IMR-90 (cell line): ENCODE measurements around the gene ERG. TPM values are rescaled to one million over a fixed set of nuclear protein-coding genes. Genes with fewer than 3 reads are reported as not detected.

ENCODE experiments used
- ATAC-seq: fragments of 200-7000 bp; cut with Tn5 transposase; 2 replicates; pipeline ENCODE4 v1.9.1; 2020; ENCODE audit warnings: low read depth, mild to moderate bottlenecking, moderate library complexity
- BruUV-seq: library from RNA; stranded (reverse); fragments of 400-500 nt; replicated peaks from 2 replicates; lab custom pipeline; 2021; lab: Mats Ljungman, UMichigan
- CTCF ChIA-PET: fragments of 300-600 bp; formaldehyde crosslinking; extraction: SDS; loops from one replicate; lab custom pipeline; 2021; ENCODE audit warnings: antibody characterized with exemption; lab: Yijun Ruan, JAX
- POLR2A ChIA-PET: fragments of 300-600 bp; sonication (Branson Sonifier 250); formaldehyde crosslinking; loops from one replicate; lab custom pipeline; 2022; ENCODE audit warnings: antibody characterized with exemption; ENCODE audit not compliant: unreplicated experiment; lab: Charles Lee
- DNase-seq: peaks from one replicate; pipeline ENCODE4 v3.0.0; 2013
- H2AFZ ChIP-seq: replicated peaks from 2 replicates; pipeline ENCODE3; 2013; ENCODE audit warnings: low read length, mild to moderate bottlenecking; ENCODE audit not compliant: poor library complexity
- H2AK5ac ChIP-seq: 2 replicates; pipeline ENCODE4 v1.6.1; 2013; ENCODE audit warnings: low read depth, low read length, inconsistent platforms
- H2AK9ac ChIP-seq: replicated peaks from 2 replicates; pipeline ENCODE3; 2013; ENCODE audit warnings: mild to moderate bottlenecking, low read depth, low read length, moderate library complexity; ENCODE audit not compliant: poor library complexity
- H2BK120ac ChIP-seq: 2 replicates; pipeline ENCODE4 v1.6.1; 2013; ENCODE audit warnings: low read depth, low read length, inconsistent platforms
- H2BK15ac ChIP-seq: 3 replicates; pipeline ENCODE4 v1.6.1; 2013; ENCODE audit warnings: low read depth, low read length, inconsistent platforms
- H2BK20ac ChIP-seq: 2 replicates; pipeline ENCODE4 v1.6.1; 2013; ENCODE audit warnings: low read depth, mild to moderate bottlenecking, inconsistent platforms, low read length, moderate library complexity
- H2BK5ac ChIP-seq: 2 replicates; pipeline ENCODE4 v1.6.1; 2013; ENCODE audit warnings: mild to moderate bottlenecking, low read depth, low read length, inconsistent platforms; ENCODE audit not compliant: poor library complexity, severe bottlenecking
- H3K14ac ChIP-seq: replicated peaks from 2 replicates; pipeline ENCODE4 v1.6.1; 2013; ENCODE audit warnings: low read depth, low read length, inconsistent platforms
- H3K18ac ChIP-seq: 2 replicates; pipeline ENCODE4 v1.6.1; 2013; ENCODE audit warnings: low read depth, low read length, control low read depth
- H3K23ac ChIP-seq: 2 replicates; pipeline ENCODE4 v1.6.1; 2013; ENCODE audit warnings: low read depth, low read length, inconsistent platforms
- H3K27ac ChIP-seq: 2 replicates; pipeline ENCODE4 v1.5.1; 2013; ENCODE audit warnings: mild to moderate bottlenecking, control low read depth, low read length; ENCODE audit not compliant: insufficient read depth
- H3K27me3 ChIP-seq: 2 replicates; pipeline ENCODE4 v1.6.1; 2013; ENCODE audit warnings: low read length; ENCODE audit not compliant: control insufficient read depth, insufficient read depth
- H3K36me3 ChIP-seq: 2 replicates; pipeline ENCODE4 v1.6.1; 2013; ENCODE audit warnings: low read length, mixed read lengths; ENCODE audit not compliant: control insufficient read depth, insufficient read depth
- H3K4ac ChIP-seq: 2 replicates; pipeline ENCODE4 v1.6.1; 2013; ENCODE audit warnings: low read depth, low read length, inconsistent platforms
- H3K4me1 ChIP-seq: 2 replicates; pipeline ENCODE4 v1.6.1; 2013; ENCODE audit warnings: low read length, mixed read lengths; ENCODE audit not compliant: control insufficient read depth, insufficient read depth
- H3K4me2 ChIP-seq: 2 replicates; pipeline ENCODE4 v1.6.1; 2013; ENCODE audit warnings: low read depth, mild to moderate bottlenecking, control low read depth, low read length, moderate library complexity
- H3K4me3 ChIP-seq: 2 replicates; pipeline ENCODE4 v1.5.1; 2013; ENCODE audit warnings: low read depth, mild to moderate bottlenecking, control low read depth, low read length, moderate library complexity; ENCODE audit not compliant: insufficient read depth
- H3K56ac ChIP-seq: 2 replicates; pipeline ENCODE4 v1.6.1; 2013; ENCODE audit warnings: low read length, inconsistent platforms; ENCODE audit not compliant: insufficient read depth; ENCODE audit errors: extremely low read depth
- H3K79me1 ChIP-seq, 2 experiments: 2 replicates each; pipeline ENCODE4 v1.6.1; 2013; ENCODE audit warnings: low read length in 2 of 2, inconsistent platforms in 1 of 2, low read depth in 1 of 2
- H3K9ac ChIP-seq: 2 replicates; pipeline ENCODE4 v1.6.1; 2013; ENCODE audit warnings: low read depth, low read length, control low read depth
- H3K9me1 ChIP-seq: 2 replicates; pipeline ENCODE4 v1.6.1; 2013; ENCODE audit warnings: low read length, inconsistent platforms; ENCODE audit not compliant: insufficient read depth
- H3K9me3 ChIP-seq: 2 replicates; pipeline ENCODE4 v1.6.1; 2013; ENCODE audit warnings: low read length; ENCODE audit not compliant: control insufficient read depth, insufficient read depth
- H4K20me1 ChIP-seq: 2 replicates; pipeline ENCODE4 v1.6.1; 2013; ENCODE audit warnings: low read length, inconsistent platforms; ENCODE audit not compliant: insufficient read depth
- H4K5ac ChIP-seq: 2 replicates; pipeline ENCODE4 v1.6.1; 2013; ENCODE audit warnings: mild to moderate bottlenecking, low read depth, low read length, control low read depth
- H4K8ac ChIP-seq, 2 experiments: 2 replicates each; pipeline ENCODE4 v1.6.1; 2013; ENCODE audit warnings: low read depth in 2 of 2, low read length in 2 of 2, control low read depth in 1 of 2, inconsistent platforms in 1 of 2
- H4K91ac ChIP-seq: 2 replicates; pipeline ENCODE4 v1.6.1; 2013; ENCODE audit warnings: low read depth, low read length, inconsistent platforms; ENCODE audit not compliant: insufficient read depth
- BHLHE40 ChIP-seq: fragments of 150-350 bp; IDR thresholded peaks from 2 replicates; pipeline ENCODE4 v1.6.1; 2016; ENCODE audit warnings: mild to moderate bottlenecking, low read depth, low read length
- CEBPB ChIP-seq: IDR thresholded peaks from 2 replicates; pipeline ENCODE4 v1.6.1; 2012; ENCODE audit warnings: low read depth, low read length, improper control_type of control experiment
- CHD1 ChIP-seq: IDR thresholded peaks from 2 replicates; pipeline ENCODE4 v1.6.1; 2012; ENCODE audit warnings: low read depth, low read length, improper control_type of control experiment
- FOS ChIP-seq: fragments of 150-350 bp; IDR thresholded peaks from 2 replicates; pipeline ENCODE4 v1.6.1; 2016; ENCODE audit warnings: low read depth, low read length
- MAFK ChIP-seq: IDR thresholded peaks from 2 replicates; pipeline ENCODE4 v1.6.1; 2012; ENCODE audit warnings: low read depth, low read length, improper control_type of control experiment
- MAZ ChIP-seq: IDR thresholded peaks from 2 replicates; pipeline ENCODE4 v1.6.1; 2012; ENCODE audit warnings: low read depth, mild to moderate bottlenecking, low read length, improper control_type of control experiment, moderate library complexity, borderline replicate concordance
- MXI1 ChIP-seq: IDR thresholded peaks from 2 replicates; pipeline ENCODE4 v1.6.1; 2012; ENCODE audit warnings: low read depth, mild to moderate bottlenecking, low read length, moderate library complexity, borderline replicate concordance
- NFE2L2 ChIP-seq: fragments of 150-350 bp; IDR thresholded peaks from 2 replicates; pipeline ENCODE4 v1.6.1; 2016; ENCODE audit warnings: low read depth, mild to moderate bottlenecking, low read length
- POLR2A ChIP-seq: IDR thresholded peaks from 2 replicates; pipeline ENCODE4 v1.6.1; 2012; ENCODE audit warnings: mild to moderate bottlenecking, low read depth, low read length
- RAD21 ChIP-seq: IDR thresholded peaks from 2 replicates; pipeline ENCODE4 v1.6.1; 2012; ENCODE audit warnings: low read length, improper control_type of control experiment
- RCOR1 ChIP-seq: IDR thresholded peaks from 2 replicates; pipeline ENCODE4 v1.6.1; 2012; ENCODE audit warnings: mild to moderate bottlenecking, low read length, improper control_type of control experiment; ENCODE audit not compliant: insufficient replicate concordance
- RFX5 ChIP-seq: IDR thresholded peaks from 2 replicates; pipeline ENCODE4 v1.8.0; 2012; ENCODE audit warnings: low read depth, mild to moderate bottlenecking, low read length, moderate library complexity
- SMC3 ChIP-seq: fragments of 150-350 bp; IDR thresholded peaks from 2 replicates; pipeline ENCODE4 v1.6.1; 2016; ENCODE audit warnings: low read depth, mild to moderate bottlenecking, antibody characterized with exemption, low read length, moderate library complexity
- WGBS, 2 experiments: methylation state at CpG; one replicate each; pipeline versions ENCODE4 v1.1.5 to v1.1.7; 2013; ENCODE audit warnings: missing lambda C conversion rate in 2 of 2; ENCODE audit not compliant: insufficient read length in 1 of 2; ENCODE audit errors: extremely low coverage in 2 of 2; 5-methylcytosine and 5-hydroxymethylcytosine counted together
- dilution Hi-C: fragments of 300-500 bp; cut with HindIII; formaldehyde crosslinking; loops from one replicate; pipeline ENCODE4 v1.14.3; 2018; ENCODE audit warnings: low sequenced_read_pairs; ENCODE audit not compliant: unreplicated experiment
- in situ Hi-C: fragments of 300-500 bp; cut with MboI; formaldehyde crosslinking; loops from 3 replicates; pipeline ENCODE4 v1.14.3; 2019; ENCODE audit warnings: low sequenced_read_pairs, inconsistent platforms, mixed read lengths
- intact Hi-C: fragments of 100-400 bp; cut with micrococcal nuclease; formaldehyde crosslinking; loops from 2 replicates; pipeline ENCODE4 v1.10.0; 2022
- polyA plus RNA-seq, 3 experiments: library from polyadenylated mRNA; depleted of rRNA; stranded (reverse); fragments of >200 nt; gene quantifications; 2 replicates each; pipeline ENCODE4 v1.2.3, GENCODE V29; 2012; ENCODE audit warnings: low replicate concordance in 1 of 3
- total RNA-seq: library from RNA; depleted of rRNA; stranded (reverse); fragments of >200 nt; gene quantifications from 2 replicates; pipeline ENCODE4 v1.2.3, GENCODE V29; 2012
- TF ChIP-seq, protein P1 (sequence below): conservative IDR thresholded peaks from 2 replicates; pipeline ENCODE4 v1.5.1; 2012; ENCODE audit warnings: mild to moderate bottlenecking, low read depth, low read length, improper control_type of control experiment
- TF ChIP-seq, protein P2 (sequence below): fragments of 150-350 bp; IDR thresholded peaks from 2 replicates; pipeline ENCODE4 v1.6.1; 2016; ENCODE audit warnings: low read depth, mild to moderate bottlenecking, low read length, moderate library complexity, borderline replicate concordance
- TF ChIP-seq, protein P3 (sequence below): fragments of 150-350 bp; IDR thresholded peaks from 2 replicates; pipeline ENCODE4 v1.6.1; 2017; ENCODE audit warnings: mild to moderate bottlenecking, antibody characterized with exemption, low read length, low read depth

Gene ERG
- total and polyA plus RNA-seq, 2 of the 4 experiments (the other 2 are of a cell fraction), result not detected

DNA sequence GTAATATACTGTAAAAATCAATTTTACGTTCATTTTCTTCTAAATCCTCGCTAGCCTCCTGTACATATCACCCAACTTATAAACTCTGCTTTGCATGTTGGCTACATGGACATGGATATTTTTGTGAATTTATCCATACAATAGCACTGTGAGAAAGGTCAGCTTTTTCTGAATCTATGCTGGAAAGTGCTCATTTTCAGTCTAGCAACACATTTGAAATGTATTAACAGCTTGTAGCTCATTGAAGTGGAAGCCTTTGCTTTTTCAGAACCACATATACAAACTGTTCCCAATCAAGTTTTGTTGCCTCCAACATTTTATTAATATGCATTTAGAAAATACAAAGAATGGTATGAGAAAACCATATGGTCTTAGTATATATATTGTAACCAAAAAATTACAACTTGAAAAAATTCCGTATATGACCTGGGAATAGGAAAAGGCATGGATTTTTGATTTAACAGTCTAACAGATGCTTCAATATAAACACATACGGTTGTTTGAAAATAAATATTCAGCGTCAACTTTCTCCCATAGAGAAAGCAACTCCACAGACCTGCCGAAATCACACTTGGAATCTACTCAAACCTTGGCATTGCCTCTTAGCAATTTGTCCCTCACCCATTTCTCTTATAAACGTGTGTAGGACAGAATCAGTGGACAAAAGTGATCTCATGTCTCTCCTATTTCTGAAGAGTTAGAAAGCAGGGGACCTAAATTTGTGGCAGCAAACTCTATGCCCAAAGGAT is 112.7 kb downstream of the ERG start:
- H4K91ac ChIP-seq, result no peak overlapping the region
- H3K9me3 ChIP-seq, result no peaks in the 10 kb centered on the region
- no peak overlapping the region for H3K4me2 ChIP-seq
- in situ Hi-C loops (loop anchor here (25.0 kb wide), 1 partner anchor 777 kb away; no protein-coding TSS in a partner anchor), dilution Hi-C loops (no loop called here), intact Hi-C loops (no loop called here)
- H3K4me3 ChIP-seq, result no peak overlapping the region
- no peaks in the 10 kb centered on the region for H3K36me3 ChIP-seq
- H3K9ac ChIP-seq, result no peak overlapping the region
- no peak overlapping the region for H2BK20ac ChIP-seq
- no peak overlapping the region for H3K18ac ChIP-seq
- no peak for DNase-seq
- no peak overlapping the region for H2BK120ac ChIP-seq
- ChIA-PET POLR2A (no interaction called here), CTCF (interaction anchor here (0.7 kb wide), 1 partner anchor 468 kb away, joined by 3 read pairs; no protein-coding TSS in a partner anchor)
- H2AFZ ChIP-seq, result no peak overlapping the region
- H2BK5ac ChIP-seq, result no peak overlapping the region
- no peak overlapping the region for H2AK5ac ChIP-seq
- BruUV-seq, result no TSS peak
- no peak overlapping the region for H4K8ac ChIP-seq
- WGBS, 2 experiments, result no CpG with 5 or more reads among the region's 7 CpGs
- no peak overlapping the region for H3K4ac ChIP-seq
- H3K27ac ChIP-seq, result no peak overlapping the region
- no peak overlapping the region for H4K5ac ChIP-seq
- H3K23ac ChIP-seq, result no peak overlapping the region
- no peak for ATAC-seq
- no peaks in the 10 kb centered on the region for H4K20me1 ChIP-seq
- no peak overlapping the region for H2AK9ac ChIP-seq
- TF ChIP-seq MAZ (no peak), BHLHE40 (no peak), POLR2A (no peak), SMC3 (no peak), RFX5 (no peak), MXI1 (no peak), NFE2L2 (no peak), RCOR1 (no peak), CHD1 (no peak), FOS (no peak), CEBPB (no peak), MAFK (no peak), RAD21 (no peak)
- TF ChIP-seq, protein P1, sequence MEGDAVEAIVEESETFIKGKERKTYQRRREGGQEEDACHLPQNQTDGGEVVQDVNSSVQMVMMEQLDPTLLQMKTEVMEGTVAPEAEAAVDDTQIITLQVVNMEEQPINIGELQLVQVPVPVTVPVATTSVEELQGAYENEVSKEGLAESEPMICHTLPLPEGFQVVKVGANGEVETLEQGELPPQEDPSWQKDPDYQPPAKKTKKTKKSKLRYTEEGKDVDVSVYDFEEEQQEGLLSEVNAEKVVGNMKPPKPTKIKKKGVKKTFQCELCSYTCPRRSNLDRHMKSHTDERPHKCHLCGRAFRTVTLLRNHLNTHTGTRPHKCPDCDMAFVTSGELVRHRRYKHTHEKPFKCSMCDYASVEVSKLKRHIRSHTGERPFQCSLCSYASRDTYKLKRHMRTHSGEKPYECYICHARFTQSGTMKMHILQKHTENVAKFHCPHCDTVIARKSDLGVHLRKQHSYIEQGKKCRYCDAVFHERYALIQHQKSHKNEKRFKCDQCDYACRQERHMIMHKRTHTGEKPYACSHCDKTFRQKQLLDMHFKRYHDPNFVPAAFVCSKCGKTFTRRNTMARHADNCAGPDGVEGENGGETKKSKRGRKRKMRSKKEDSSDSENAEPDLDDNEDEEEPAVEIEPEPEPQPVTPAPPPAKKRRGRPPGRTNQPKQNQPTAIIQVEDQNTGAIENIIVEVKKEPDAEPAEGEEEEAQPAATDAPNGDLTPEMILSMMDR, result no peak
- TF ChIP-seq, protein P2, sequence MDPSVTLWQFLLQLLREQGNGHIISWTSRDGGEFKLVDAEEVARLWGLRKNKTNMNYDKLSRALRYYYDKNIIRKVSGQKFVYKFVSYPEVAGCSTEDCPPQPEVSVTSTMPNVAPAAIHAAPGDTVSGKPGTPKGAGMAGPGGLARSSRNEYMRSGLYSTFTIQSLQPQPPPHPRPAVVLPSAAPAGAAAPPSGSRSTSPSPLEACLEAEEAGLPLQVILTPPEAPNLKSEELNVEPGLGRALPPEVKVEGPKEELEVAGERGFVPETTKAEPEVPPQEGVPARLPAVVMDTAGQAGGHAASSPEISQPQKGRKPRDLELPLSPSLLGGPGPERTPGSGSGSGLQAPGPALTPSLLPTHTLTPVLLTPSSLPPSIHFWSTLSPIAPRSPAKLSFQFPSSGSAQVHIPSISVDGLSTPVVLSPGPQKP, result no peak
- TF ChIP-seq, protein P3, sequence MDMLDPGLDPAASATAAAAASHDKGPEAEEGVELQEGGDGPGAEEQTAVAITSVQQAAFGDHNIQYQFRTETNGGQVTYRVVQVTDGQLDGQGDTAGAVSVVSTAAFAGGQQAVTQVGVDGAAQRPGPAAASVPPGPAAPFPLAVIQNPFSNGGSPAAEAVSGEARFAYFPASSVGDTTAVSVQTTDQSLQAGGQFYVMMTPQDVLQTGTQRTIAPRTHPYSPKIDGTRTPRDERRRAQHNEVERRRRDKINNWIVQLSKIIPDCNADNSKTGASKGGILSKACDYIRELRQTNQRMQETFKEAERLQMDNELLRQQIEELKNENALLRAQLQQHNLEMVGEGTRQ, result no peak
- no peak overlapping the region for H2BK15ac ChIP-seq
- no peak overlapping the region for H3K14ac ChIP-seq
- H3K4me1 ChIP-seq, result no peaks in the 10 kb centered on the region
- H3K56ac ChIP-seq, result no peak overlapping the region
- H3K9me1 ChIP-seq, result no peaks in the 10 kb centered on the region
- H3K27me3 ChIP-seq, result peaks cover 27% of the 10 kb centered on the region
- H3K79me1 ChIP-seq, result no peaks in the 10 kb centered on the region
